ENCODE measurements around the gene TMEM169.
"Not testable (repeated sequence)": the region's sequence is repeated elsewhere in the genome, so short reads cannot be mapped to it uniquely, and the experiment has no call there.

Gene TMEM169

GRCh38 chr2:216071111-216071851, 10.4 kb upstream of the TMEM169 start:
- no peak for DNase-seq (ENCODE audit: low read depth in 2 of 2)

- no peak for DNase-seq (ENCODE audit: low read depth in 2 of 2)
Observed at GRCh38 chr2:216072473-216072872, 9.2 kb upstream of the TMEM169 start.

- no peak for DNase-seq (ENCODE audit: low read depth in 2 of 2)
Observed at GRCh38 chr2:216073773-216074172, 7.9 kb upstream of the TMEM169 start.

- DNase-seq (ENCODE audit: low read depth in 2 of 2), result no peak
Observed at GRCh38 chr2:216074380-216074779, 7.3 kb upstream of the TMEM169 start.

GRCh38 chr2:216074794-216075193, 6.9 kb upstream of the TMEM169 start:
- DNase-seq (ENCODE audit: low read depth in 2 of 2), result no peak

GRCh38 chr2:216075510-216076485, 5.9 kb upstream of the TMEM169 start:
- no peak for DNase-seq (ENCODE audit: low read depth in 2 of 2)

- no peak for DNase-seq (ENCODE audit: low read depth in 2 of 2)
Observed at GRCh38 chr2:216078776-216079175, 2.9 kb upstream of the TMEM169 start.

GRCh38 chr2:216080048-216080447, 1.7 kb upstream of the TMEM169 start:
- DNase-seq (ENCODE audit: low read depth in 2 of 2), result not testable (repeated sequence)

GRCh38 chr2:216081012-216081411, 707 bp upstream of the TMEM169 start:
- DNase-seq (ENCODE audit: low read depth in 2 of 2), result no peak

- no peak for DNase-seq (ENCODE audit: low read depth in 2 of 2)
Observed at GRCh38 chr2:216082117-216082711, 495 bp downstream of the TMEM169 start.

GRCh38 chr2:216082805-216083204, 1.1 kb downstream of the TMEM169 start:
- DNase-seq (ENCODE audit: low read depth in 2 of 2), result no peak

- DNase-seq (ENCODE audit: low read depth in 2 of 2), result no peak
Observed at GRCh38 chr2:216083464-216084281, 2.0 kb downstream of the TMEM169 start.

GRCh38 chr2:216084547-216084946, 2.8 kb downstream of the TMEM169 start:
- no peak for DNase-seq (ENCODE audit: low read depth in 2 of 2)

- no peak for DNase-seq (ENCODE audit: low read depth in 2 of 2)
Observed at GRCh38 chr2:216086207-216086893, 4.6 kb downstream of the TMEM169 start.

- DNase-seq (ENCODE audit: low read depth in 2 of 2), result no peak
Observed at GRCh38 chr2:216090369-216090786, 8.7 kb downstream of the TMEM169 start.

GRCh38 chr2:216092646-216093045, 10.9 kb downstream of the TMEM169 start:
- DNase-seq (ENCODE audit: low read depth in 2 of 2), result no peak

- DNase-seq (ENCODE audit: low read depth in 2 of 2), result no peak
Observed at GRCh38 chr2:216094701-216095100, 13.0 kb downstream of the TMEM169 start.

- no peak for DNase-seq (ENCODE audit: low read depth in 2 of 2)
Observed at GRCh38 chr2:216098421-216099334, 17.0 kb downstream of the TMEM169 start.

- no peak for DNase-seq (ENCODE audit: low read depth in 2 of 2)
Observed at GRCh38 chr2:216101109-216101508, 19.4 kb downstream of the TMEM169 start.

- DNase-seq (ENCODE audit: low read depth in 2 of 2), result no peak
Observed at GRCh38 chr2:216103213-216103612, 21.5 kb downstream of the TMEM169 start.
